ENCODE data around the gene ZNF628. TPM values are rescaled to one million over a fixed set of nuclear protein-coding genes. Genes with fewer than 3 reads are reported as not detected.
A peak's percentile ranks its signal among the peaks of the same experiment; 100 is the strongest.

Gene ZNF628
- total and polyA plus RNA-seq, 2 of the 8 experiments (the other 6 are each of a cell fraction or from before 2014, with no cell fraction given) = 1.7 to 10.8 TPM

DNA sequence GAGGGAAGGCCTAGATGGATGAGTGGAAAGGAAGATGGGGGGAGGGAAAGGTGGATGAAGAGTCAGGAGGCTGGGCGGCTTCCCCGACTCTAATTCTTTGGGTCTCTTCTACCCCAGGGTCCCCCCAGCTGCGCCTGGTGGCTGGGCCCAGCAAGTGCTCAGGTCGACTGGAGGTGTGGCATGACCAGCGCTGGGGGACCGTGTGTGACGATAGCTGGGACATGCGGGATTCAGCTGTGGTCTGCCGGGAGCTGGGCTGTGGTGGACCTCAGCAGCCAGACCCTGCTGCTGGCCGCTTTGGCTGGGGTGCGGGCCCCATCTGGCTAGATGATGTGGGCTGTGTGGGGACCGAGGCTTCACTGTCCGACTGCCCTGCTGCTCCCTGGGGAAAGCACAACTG is 21.3 kb downstream of the ZNF628 start:
- Histone ChIP-seq H3K79me2 (ENCODE audit: control insufficient read depth in 1 of 2, insufficient read depth in 2 of 2, low read length in 2 of 2) (no peaks in the 10 kb centered on the region), H4K91ac (replicated peaks; ENCODE audit: insufficient read length, low read length) (no peak overlapping the region), H4K5ac (ENCODE audit: insufficient read length, low read depth, low read length) (no peak overlapping the region), H3K27ac (ENCODE audit: low read depth, low read length) (no peak overlapping the region), H3K27me3 (replicated peaks in 1 of 4; ENCODE audit: control insufficient read depth in 3 of 4, extremely low read depth in 1 of 4, insufficient read depth in 3 of 4, low read length in 3 of 4) (peaks cover 2 to 12% (median 7%) of the 10 kb centered on the region in 4 experiments), H2BK12ac (ENCODE audit: low read depth, low read length) (peak overlapping the region; percentile 41; the same call in 1 of the 2 replicates), H4K8ac (ENCODE audit: extremely low read depth, insufficient read depth, low read length) (no peak overlapping the region), H3K4ac (replicated peaks; ENCODE audit: insufficient read length, low read depth, low read length) (no peak overlapping the region), H3K9me3 (ENCODE audit: insufficient read depth in 2 of 2, low read depth in 1 of 2, low read length in 1 of 2) (peaks cover 0 to under 1% of the 10 kb centered on the region in 2 experiments; a peak in 1 of 4 replicates), H2AK5ac (ENCODE audit: low read depth, low read length) (no peak overlapping the region), H3K4me2 (ENCODE audit: insufficient read depth in 1 of 2, low read depth in 2 of 2, low read length in 2 of 2) (no peak overlapping the region), H3K23me2 (ENCODE audit: low read depth, low read length) (no peaks in the 10 kb centered on the region), H2BK120ac (replicated peaks; ENCODE audit: low read depth, low read length) (no peak overlapping the region), H3K56ac (replicated peaks; ENCODE audit: insufficient read length, low read depth, low read length) (no peak overlapping the region), H3K79me1 (ENCODE audit: low read depth, low read length) (no peaks in the 10 kb centered on the region), H2BK20ac (ENCODE audit: low read length) (no peak overlapping the region), H3K14ac (ENCODE audit: insufficient read length) (no peak overlapping the region), H4K20me1 (replicated peaks in 1 of 2; ENCODE audit: control insufficient read depth in 1 of 2, insufficient read depth in 2 of 2, low read length in 2 of 2) (no peaks in the 10 kb centered on the region), H3K9ac (replicated peaks in 1 of 4; ENCODE audit: extremely low read depth in 1 of 4, low read depth in 3 of 4, low read length in 3 of 4) (no peak overlapping the region), H3K18ac (ENCODE audit: extremely low read depth, low read length) (no peak overlapping the region), H2AFZ (ENCODE audit: low read length) (no peak overlapping the region), H2BK5ac (ENCODE audit: low read depth, low read length) (no peak overlapping the region), H3K4me3 (ENCODE audit: extremely low read depth in 1 of 4, insufficient read depth in 2 of 4, low read depth in 3 of 4, low read length in 4 of 4) (no peak overlapping the region), H3K36me3 (ENCODE audit: control insufficient read depth in 2 of 4, insufficient read depth in 4 of 4, low read length in 3 of 4) (no peaks in the 10 kb centered on the region), H2BK15ac (ENCODE audit: low read length) (no peak overlapping the region), H3K4me1 (replicated peaks in 1 of 4; ENCODE audit: control insufficient read depth in 3 of 4, insufficient read depth in 4 of 4, low read length in 3 of 4) (peaks cover 0 to 6% (median 3%) of the 10 kb centered on the region in 4 experiments; a peak in 1 of 7 replicates), H3K23ac (ENCODE audit: insufficient read length) (no peak overlapping the region)
- ChIA-PET CTCF (ENCODE audit: partially characterized antibody) (interaction anchor here (0.6 to 1.5 kb wide), 5 partner anchors 8 to 123 kb away, joined by 3 to 4 read pairs (median 3); no protein-coding TSS in a partner anchor), POLR2A (ENCODE audit: partially characterized antibody) (interaction anchor here (0.6 to 4.9 kb wide), 6 partner anchors 10 to 634 kb away, joined by 3 to 50 read pairs (median 3); partner anchors contain the start of genes NAT14, SSC5D and UBE2S)
- no peak for FAIRE-seq
- no peak for DNase-seq (ENCODE audit: low read depth in 1 of 2, low spot score in 2 of 2)
- TF ChIP-seq BCL11A (IDR thresholded peaks at IDR 0.05; ENCODE audit: low read depth in 2 of 2, low read length in 2 of 2) (no peak), RFX5 (IDR thresholded peaks at IDR 0.05; ENCODE audit: borderline replicate concordance, low read depth, low read length) (no peak), KDM1A (IDR thresholded peaks at IDR 0.05; ENCODE audit: borderline replicate concordance, low read length) (no peak), CHD2 (IDR thresholded peaks at IDR 0.05; ENCODE audit: low read length) (no peak), CHD1 (IDR thresholded peaks at IDR 0.05; ENCODE audit: low read depth, low read length) (no peak), SRF (IDR thresholded peaks at IDR 0.05; ENCODE audit: low read depth, low read length) (no peak), HDAC6 (IDR thresholded peaks at IDR 0.05; ENCODE audit: low read depth, low read length) (no peak), SUZ12 (IDR thresholded peaks at IDR 0.05; ENCODE audit: low read length) (no peak)
- TF ChIP-seq, protein P1, sequence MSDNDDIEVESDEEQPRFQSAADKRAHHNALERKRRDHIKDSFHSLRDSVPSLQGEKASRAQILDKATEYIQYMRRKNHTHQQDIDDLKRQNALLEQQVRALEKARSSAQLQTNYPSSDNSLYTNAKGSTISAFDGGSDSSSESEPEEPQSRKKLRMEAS (IDR thresholded peaks at IDR 0.05) = no peak
- 87% methylated on average over 13 of the region's 13 CpGs; no CpG with 5 or more reads in 1 of the 2 experiments for WGBS, 2 experiments (ENCODE audit: extremely low coverage in 1 of 2, insufficient coverage in 1 of 2, insufficient read length in 1 of 2, insufficient replicate concordance in 2 of 2, low coverage in 1 of 2, low lambda C conversion rate in 2 of 2, missing lambda C conversion rate in 1 of 2)
